ENCODE results near the gene SDK1. TPM values are rescaled to one million over a fixed set of nuclear protein-coding genes. Genes with fewer than 3 reads are reported as not detected.

SDK1 gene
- total RNA-seq, 4 donors from 2014 or later: 7.5 to 35.0 (median 10.2) TPM

GRCh38 chr7:4159154-4159501 lies 858.1 kb downstream of the SDK1 start:
- TF ChIP-seq CTCF (IDR thresholded peaks at IDR 0.05; ENCODE audit: low read depth): no peak

GRCh38 chr7:4159761-4160554 lies 858.9 kb downstream of the SDK1 start:
- TF ChIP-seq CTCF (IDR thresholded peaks at IDR 0.05; ENCODE audit: low read depth): no peak

GRCh38 chr7:4162884-4163564 lies 862.0 kb downstream of the SDK1 start:
- TF ChIP-seq CTCF (IDR thresholded peaks at IDR 0.05; ENCODE audit: low read depth): no peak

GRCh38 chr7:4163565-4164203 lies 862.6 kb downstream of the SDK1 start:
- TF ChIP-seq CTCF (IDR thresholded peaks at IDR 0.05; ENCODE audit: low read depth): no peak

- no peak for TF ChIP-seq CTCF (IDR thresholded peaks at IDR 0.05; ENCODE audit: low read depth)
Observed at GRCh38 chr7:4164556-4164955, 863.5 kb downstream of the SDK1 start.

- no peak for TF ChIP-seq CTCF (IDR thresholded peaks at IDR 0.05; ENCODE audit: low read depth)
Observed at GRCh38 chr7:4166340-4166739, 865.3 kb downstream of the SDK1 start.

- TF ChIP-seq CTCF (IDR thresholded peaks at IDR 0.05; ENCODE audit: low read depth): no peak
Observed at GRCh38 chr7:4166807-4167206, 865.8 kb downstream of the SDK1 start.
